GM19372 (cell line): Measurements from ENCODE around the gene MYO1F.
"Not testable (repeated sequence)": the region's sequence is repeated elsewhere in the genome, so short reads cannot be mapped to it uniquely, and the experiment has no call there.

Source experiments
- ATAC-seq: cut with Tn5 transposase; IDR thresholded peaks from one replicate; pipeline ENCODE4 v1.9.1; 2021; ENCODE audit warnings: mild to moderate bottlenecking, low read depth, moderate library complexity; ENCODE audit not compliant: unreplicated experiment

Gene MYO1F

DNA sequence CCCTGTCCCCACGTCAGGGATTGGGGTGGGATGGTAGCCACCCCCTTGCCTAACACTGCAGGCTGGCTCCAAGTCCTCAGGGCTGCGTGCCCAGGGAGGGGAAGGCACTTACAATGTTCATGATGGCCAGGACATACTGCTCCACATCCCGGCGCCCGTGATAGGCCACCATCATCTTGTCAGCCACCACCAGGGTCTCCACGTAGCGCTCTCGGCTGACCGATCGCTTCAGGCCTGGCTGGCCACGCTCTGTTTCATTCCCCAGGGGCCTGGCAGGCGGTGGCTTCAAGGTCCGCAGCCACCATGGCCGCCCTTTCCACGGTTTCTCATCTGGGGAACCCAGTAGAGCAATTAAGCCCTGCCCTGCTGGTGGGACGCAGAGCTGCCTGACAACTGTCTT, 23.6 kb upstream of the MYO1F start:
- ATAC-seq, result no peak

DNA sequence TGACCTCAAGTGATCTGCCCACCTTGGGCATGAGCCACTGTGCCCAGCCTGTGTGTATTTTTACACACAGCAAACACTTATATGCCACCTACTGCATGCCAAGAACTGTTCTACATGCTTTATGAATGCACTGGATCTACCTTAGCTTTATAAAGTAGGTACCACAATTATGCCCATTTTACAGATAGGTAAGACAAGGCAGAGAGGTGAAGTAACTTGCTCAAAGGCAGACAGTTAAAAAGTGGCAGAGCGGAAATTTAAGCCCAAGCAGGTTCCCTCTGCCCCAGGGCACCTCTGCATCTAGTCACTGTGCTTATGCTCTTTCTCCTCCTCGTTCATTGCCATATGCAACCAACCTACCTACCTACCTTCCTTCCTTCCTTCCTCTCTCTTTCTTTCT, 22.8 kb upstream of the MYO1F start:
- no peak for ATAC-seq

DNA sequence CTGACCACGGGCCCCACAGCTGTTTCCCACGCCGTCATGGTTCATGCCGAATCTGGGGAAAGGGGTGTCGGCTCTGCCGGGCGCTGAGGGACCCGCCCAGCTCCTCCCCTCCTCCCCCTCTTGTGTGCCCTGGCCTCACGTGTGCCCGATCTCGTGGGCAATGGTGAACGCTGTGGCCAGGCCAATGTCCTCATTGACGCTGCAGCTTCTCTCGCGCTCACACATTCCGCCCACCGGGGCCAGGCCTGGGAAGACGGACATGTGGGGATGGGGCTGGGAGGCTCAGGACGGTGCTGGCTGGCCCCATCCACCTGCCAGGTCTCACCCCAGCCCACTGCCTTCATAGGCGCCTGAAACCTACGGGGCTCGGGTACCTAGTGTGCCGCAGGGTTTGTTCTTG, 18.9 kb upstream of the MYO1F start:
- no peak for ATAC-seq

DNA sequence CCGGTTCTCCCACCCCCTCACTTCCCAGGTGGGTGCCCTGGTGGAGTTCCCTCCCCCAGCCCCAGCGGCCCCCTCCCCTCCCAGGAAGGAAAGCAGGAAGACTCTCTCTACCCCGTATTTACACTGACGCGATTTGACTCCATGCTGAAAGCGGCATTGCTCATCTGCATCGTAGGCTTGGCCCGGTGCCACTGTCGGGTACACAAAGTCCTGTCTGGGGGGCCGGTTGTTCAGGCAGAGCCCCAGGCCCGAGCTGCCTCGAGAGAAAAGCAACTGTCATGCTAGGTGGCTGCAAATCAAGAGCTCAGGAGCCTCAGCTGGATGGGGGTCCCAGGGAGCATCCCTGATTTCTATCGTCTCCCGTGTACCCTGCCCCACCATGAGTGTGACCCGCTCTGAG, 18.4 kb upstream of the MYO1F start:
- ATAC-seq, result no peak

DNA sequence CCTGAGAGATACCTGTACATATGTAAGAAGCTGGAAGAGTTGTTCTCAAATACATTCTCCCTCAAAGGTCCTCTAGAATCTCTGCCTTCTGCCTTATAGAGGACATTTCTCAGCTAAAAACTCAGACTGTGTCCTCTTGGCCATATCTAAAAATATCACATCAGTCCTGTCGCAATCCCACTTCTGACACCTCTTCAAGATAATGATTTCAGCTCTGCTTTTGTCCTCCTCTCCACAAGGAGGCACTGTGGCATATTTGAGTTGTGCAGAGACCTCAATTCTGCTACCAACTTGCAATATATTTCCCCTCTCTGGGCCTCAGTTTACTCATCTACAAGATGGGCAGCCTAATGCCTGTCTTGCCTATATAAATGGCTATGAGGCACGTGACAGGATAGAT, 16.7 kb upstream of the MYO1F start:
- no peak for ATAC-seq

DNA sequence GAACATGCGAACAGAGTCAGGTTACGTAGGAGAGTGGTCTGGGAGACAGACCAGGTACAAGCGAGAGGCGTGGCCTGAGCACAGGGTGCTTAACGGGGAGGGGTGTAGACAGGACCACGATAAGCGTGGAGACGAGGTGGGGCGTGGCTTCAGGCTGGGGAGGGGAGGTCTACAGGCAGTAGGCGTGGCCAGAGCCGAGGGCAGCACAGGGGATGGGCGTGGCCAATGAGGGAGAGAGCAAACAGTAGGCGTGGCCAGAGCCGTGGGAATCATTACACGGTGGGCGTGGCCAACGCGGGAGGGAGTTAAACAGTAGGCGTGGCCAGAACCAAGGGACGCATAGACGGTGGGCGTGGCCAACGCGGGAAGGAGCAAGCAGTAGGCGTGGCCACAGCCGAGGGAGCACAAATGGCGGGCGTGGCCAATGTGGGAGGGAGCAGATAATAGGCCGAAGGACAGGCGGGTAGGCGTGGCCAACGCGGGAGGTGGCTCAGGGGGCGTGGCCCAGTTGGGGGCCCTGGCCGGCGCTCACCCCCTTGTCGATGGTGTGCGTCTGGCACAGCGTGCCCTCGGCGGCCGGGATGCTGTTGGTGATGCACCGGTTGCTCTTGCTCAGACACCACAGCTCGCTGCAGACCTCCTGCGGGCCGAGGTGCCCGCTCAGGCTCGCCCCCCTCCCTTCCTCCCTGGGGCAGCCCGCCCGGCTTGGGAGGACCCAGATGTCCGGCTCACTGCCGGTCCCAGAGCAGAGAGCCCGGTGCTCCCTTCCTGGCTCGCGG, 15.2 kb upstream of the MYO1F start:
- no peak for ATAC-seq

DNA sequence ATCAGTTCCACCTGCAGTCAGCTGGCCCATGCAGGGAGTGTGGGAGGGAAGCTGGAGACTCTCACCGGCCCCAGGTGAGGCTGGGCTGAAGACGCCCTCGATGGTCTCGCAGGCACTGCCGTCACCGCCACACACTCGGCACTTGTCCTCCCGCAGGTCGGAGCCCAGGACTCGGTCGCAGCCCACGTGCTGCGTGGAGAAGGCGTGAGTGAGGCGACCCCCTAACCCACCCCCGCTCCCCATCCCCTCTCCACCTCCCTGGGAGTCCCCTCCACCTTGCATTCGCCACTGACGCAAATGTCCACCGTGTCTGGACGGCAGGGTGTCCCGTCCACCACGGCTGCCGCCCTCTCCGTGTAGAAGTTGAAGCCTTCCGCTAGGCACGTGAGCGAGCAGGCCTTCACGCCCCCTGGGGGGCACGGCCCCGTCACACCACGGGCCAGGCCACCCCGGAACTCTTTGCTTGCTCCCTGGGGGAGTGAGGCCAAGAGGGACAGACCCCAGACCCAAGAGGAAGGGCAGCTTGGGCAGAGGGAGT, 12.0 kb upstream of the MYO1F start:
- ATAC-seq, result no peak

DNA sequence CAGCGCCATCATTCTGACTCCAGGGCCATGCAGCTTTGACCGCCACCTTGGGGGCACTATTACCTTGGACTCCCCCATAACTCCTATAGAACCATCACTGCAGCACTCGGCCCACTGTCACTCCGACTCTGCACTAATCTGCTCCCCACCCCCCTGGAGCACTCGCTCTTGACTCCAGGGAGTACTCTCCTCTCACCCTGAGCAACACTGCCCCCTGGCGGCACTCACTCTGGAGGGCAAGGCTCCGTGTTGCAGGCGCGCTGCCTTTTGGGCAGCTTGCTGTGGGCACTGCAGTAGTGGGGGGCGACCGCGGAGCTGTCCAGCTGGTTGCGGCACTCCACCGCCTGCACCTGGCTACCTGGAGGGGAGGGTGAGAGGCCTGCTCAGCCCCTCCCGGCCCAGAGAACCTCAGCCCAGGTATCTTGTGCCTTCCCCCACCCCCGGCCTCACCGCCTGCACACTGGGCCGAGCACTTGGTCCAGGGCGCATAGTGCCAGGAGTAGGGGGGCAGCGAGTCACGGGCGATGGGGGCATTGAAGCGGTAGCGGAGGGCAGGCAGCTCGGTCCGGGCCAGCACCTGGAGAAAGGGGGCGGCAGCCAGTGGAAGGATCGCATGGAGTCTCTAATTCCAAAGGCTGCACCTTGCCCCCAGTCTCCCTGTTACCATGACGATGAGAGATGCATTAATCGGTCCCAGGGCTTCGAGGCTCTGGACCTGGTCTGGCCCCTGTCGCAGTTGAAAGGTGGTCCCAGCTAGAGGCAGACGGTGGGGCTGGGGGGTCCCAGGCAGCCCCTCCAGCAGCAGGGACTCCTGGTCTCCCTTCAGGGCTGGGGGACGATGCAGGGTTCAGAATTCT, 8.9 kb upstream of the MYO1F start:
- no peak for ATAC-seq

DNA sequence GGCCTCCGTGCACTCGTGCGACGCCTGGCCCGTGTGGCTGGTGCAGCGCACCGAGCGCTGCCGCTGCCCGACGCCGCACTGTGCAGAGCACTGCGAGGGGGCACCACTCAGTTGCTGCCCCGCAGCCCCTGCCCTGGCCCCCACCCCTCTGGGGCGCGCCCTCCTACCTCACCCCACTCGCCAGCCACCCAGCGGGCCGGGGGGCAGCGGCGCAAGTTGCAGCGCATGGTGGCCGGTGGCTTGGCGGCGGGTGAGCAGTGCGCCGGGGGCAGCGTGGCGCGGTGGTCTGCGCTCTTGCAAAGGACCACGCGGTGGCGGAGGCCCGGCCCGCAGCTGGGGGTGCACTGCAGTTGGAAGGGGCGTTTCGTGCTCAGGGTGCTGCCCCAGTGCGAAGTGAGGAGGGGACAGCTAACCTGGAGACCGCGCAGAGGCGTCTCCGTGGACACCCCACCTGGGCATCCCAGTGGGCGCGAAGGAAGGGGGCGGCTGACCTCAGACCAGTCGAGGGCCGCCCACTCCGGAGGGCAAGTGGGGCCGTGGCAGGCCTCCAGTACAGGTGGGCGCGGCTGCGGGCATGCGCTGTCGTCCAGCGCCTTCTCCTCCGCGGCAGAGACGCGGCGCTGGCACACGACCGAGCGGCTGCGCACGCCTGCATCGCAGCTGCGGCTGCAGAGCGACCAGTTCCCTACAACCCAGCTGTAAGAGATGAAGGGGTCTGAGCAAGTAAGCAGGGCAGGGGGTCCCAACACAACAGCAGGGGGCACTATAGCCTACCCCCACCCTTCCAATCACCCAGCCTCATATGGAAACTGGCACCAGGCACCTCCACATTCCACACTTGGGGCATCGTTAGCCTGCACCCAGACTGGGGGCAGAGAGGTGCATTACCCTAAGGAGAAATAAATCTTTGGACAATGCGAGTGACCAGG, 8.0 kb upstream of the MYO1F start:
- ATAC-seq, result no peak

DNA sequence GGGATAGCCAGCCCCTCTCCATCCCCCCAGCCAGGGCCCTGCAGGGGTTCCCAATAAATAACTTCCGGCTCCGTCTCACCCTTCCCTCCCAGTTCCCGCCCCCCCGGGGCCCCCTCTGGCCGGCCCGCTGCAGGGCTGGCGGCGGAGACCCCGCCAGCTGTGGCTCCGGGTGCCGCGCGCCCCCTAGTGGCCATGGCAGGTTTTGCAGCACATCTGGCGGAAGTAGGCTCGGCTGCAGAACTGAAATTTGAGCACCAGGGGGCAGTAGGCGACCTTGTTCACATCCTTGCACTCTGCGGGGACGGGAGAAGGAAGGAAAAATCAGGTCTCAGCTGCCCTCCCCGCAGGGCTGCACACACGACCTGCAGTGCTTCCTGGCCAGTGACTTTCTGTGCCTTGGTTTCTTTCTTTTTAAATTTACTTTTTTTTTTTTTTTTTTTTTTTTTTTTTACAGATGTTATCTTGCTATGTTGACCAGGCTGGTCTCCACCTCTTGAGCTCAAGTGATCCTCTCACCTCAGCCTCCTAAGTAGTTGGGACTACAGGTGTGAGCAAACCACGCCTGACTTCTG, 3.6 kb upstream of the MYO1F start:
- no peak for ATAC-seq

DNA sequence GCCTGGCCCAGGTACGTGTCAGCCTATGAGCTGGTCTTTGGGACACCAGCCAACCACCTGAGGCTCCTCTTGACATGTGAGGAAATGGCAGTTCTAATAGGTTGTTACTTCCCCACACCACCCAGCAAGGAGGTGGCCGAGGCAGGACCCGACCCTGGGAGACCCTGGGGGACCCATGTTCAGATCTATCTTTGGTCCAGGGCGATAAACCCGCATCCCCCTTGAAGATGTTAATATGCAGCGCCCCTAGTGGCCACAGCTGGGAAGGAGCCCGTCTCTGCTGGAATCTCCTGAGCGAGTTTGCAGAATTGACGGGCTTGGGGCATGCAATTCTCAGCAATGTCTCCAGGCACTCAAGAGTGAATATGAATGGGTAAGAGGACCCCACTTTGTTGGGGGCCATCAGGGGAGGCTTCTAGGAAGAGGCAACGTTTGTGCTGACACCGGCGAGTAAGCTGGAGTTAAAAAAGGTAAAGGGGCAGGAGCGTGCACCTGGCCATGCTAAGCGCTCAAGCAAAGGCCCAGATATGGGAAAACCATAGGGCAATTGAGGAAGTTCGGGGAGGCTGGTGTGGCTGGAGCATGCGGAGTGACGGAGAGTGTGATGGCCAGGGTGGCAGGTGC, 1.5 kb upstream of the MYO1F start:
- no peak for ATAC-seq

DNA sequence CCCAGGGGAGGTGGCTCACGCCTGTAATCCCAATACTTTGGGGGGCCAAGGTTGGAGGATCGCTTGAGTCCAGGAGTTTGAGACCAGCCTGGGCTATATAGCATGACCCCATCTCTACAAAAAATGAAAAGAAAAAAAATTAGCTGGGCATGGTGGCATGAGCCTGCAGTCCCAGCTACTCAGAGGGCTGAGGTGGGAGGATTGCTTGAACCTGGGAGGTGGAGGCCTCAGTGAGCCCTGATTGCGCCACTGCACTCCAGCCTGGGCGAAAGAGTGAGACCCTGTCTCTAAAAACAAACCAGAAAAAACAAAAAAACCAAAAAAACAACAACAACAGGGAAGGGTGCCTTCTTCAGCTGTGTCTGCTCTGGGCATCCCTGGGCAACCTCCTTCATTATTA, 499 bp upstream of the MYO1F start:
- no peak for ATAC-seq

DNA sequence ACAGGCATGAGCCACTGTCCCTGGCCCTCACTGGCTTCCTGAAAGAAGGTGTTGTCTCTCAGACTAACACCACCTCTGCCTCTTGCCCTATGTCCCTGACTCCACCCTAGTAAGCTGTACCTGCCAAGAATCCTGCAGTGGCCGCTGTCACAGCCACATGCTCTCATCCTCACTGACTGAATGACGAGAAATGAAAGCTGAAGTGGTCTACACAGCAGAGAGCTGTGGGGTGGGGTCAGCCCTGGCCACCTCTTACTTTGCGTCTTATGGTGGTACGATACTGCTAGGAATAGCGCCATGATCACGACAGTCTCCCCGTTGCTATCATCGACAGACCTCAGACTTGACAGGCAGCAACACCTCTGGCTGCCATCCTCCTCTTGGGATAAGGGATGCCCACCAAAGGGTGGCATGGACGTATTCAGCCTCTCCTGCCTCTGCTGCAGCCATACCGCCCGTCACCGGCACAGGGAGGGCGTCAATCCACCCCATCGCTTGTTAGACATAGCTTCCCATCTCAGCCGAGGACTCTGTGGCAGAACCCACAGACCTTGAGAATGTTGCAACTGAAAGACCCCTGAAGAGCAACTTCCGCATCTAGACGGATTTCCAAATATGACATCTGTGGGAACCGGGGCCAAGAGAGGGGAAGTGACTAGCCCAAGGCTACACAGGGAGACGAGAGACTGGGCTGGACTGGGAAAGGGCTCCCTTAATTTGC, 809 bp downstream of the MYO1F start:
- ATAC-seq, result no peak

DNA sequence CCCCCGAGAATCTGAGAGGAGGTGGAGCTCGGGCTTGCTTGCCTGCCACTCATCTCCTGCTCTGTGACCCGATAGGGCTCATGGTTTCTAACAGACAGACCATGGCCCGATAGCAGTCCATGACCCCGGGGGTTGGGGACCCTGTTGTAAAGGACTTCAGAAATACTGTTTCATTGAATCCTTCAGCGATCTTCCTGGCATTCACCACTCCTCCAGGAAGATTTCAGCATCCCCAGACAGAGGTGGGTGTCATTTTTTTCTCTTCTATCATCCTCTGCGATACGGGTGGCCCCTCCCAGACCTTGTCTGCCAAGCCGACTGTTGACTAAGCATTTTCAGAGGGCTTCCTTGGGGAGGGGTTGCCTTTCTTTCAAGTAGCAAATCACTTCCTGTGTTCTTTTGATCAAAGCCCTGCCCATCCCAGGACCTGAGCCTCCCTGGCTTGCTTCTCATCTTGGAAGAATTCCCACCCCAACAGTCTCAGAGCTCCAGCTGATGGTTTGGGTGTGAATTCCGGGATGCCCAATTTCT, 1.7 kb downstream of the MYO1F start:
- ATAC-seq, result no peak

DNA sequence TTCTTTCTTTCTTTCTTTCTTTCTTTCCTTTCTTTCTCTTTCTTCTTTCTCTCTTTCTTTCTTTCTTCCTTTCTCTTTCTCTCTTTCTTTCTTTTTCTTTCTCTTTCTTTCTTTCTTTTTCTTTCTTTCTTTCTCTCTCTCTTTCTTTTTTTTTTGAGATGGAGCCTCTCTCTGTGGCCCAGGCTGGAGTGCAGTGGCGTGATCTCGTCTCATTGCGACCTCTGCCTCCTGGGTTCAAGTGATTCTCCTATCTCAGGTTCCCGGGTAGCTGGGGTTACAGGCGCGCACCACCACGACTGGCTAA, 2.7 kb downstream of the MYO1F start:
- ATAC-seq, result not testable (repeated sequence)

DNA sequence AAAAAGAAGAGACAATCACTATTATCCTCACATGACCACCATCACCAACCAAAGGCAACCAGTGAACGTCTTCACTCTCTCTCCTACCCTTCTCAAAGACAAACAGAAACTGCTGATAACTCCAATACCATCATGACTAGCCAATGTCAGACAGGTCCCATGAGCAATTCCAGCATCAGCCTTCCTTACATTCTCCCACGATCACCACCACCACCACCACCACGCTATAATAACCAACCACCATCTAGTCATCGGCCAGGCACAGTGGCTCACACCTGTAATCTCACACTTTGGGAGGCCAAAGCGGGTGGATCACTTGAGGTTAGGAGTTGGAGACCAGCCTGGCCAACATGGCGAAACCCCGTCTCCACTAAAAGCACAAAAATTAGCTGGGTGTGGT, 3.9 kb downstream of the MYO1F start:
- ATAC-seq, result no peak

DNA sequence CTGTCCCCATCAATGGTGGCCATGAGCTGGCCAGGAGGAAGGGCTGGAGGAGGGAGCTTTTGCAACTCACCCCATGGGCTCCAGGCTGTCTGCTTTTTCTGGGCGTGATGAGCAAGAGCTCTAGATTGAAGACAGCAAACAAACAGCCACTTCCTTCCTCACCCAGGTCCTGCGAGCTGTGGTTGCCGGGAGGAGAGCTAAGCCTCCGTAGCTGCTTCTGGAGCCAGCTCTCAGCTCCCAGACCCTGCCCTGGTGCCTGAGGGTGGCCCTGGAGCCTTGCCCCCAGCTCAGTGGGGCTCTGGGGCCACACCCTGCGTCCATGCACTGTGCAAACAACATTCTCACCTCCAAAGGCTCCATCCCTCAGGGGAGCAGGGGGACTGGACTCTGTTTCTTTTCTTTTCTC, 6.2 kb downstream of the MYO1F start:
- no peak for ATAC-seq

DNA sequence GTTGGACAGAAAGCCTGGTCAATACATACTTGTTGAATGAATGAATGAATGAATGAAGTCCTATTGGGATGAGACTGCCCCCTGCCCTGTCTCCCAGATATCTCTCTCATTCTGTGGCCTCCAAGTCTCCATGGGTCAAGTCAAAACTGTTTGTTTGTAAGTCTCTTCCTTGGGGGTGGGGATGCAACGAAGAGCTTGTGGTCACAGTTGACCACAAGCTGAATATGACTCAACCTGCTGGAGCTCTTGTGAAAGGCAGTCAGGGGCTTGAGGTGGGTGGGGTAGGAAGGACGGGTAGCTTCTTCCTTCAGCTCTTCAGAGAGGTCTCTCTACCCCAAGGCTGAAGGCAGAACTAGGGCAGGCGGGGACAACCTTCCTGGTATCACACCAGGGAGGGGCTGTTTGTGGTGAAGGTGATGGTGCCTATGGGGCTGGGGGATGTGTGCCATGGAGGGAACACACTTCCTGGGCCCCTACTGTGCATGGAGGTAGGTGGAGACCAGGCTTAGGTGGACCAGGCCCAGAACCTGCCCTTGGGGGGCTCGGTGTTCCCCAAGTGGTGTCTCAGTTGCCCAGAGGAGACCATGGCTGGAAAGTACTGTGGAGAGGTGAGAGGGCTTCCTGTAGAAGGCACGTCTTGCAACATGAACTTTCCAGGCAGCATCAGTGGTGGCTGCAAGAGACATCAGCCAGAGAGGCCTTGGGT, 8.0 kb downstream of the MYO1F start:
- ATAC-seq, result no peak
